GM23338 (cell line): ENCODE measurements around the gene EXOC4. TPM values are rescaled to one million over a fixed set of nuclear protein-coding genes. Genes with fewer than 3 reads are reported as not detected.

Source experiments
- ATAC-seq: fragments of 200-7000 bp; cut with Tn5 transposase; 3 replicates; pipeline ENCODE4 v1.9.1; 2020
- DNase-seq: peaks from one replicate; pipeline ENCODE4 v3.0.0-alpha.2; 2015; ENCODE audit warnings: low spot score
- H2AFZ ChIP-seq: fragments of 200-600 bp; sonication (generic); 2 replicates; pipeline ENCODE4 v1.8.0; 2016; ENCODE audit warnings: antibody characterized with exemption, mild to moderate bottlenecking, moderate library complexity
- H3F3A ChIP-seq: fragments of 200-600 bp; sonication (generic); replicated peaks from 2 replicates; pipeline ENCODE4 v1.8.0; 2017; ENCODE audit warnings: antibody characterized with exemption, mixed run types, low read depth
- H3K27ac ChIP-seq: fragments of 200-600 bp; sonication (generic); 2 replicates; pipeline ENCODE4 v1.6.1; 2016; ENCODE audit warnings: low read depth
- H3K27me3 ChIP-seq: fragments of 200-600 bp; sonication (generic); 2 replicates; pipeline ENCODE4 v1.8.0; 2016; ENCODE audit warnings: mild to moderate bottlenecking, mixed run types, moderate library complexity; ENCODE audit not compliant: insufficient read depth
- H3K36me3 ChIP-seq: fragments of 200-600 bp; sonication (generic); 2 replicates; pipeline ENCODE4 v1.8.0; 2016; ENCODE audit warnings: mild to moderate bottlenecking; ENCODE audit not compliant: insufficient read depth
- H3K4me1 ChIP-seq: fragments of 200-600 bp; sonication (generic); 2 replicates; pipeline ENCODE4 v1.8.0; 2016; ENCODE audit warnings: mild to moderate bottlenecking, moderate library complexity; ENCODE audit not compliant: insufficient read depth
- H3K4me2 ChIP-seq: fragments of 200-600 bp; sonication (generic); 2 replicates; pipeline ENCODE4 v1.7.1; 2017; ENCODE audit warnings: mixed run types
- H3K4me3 ChIP-seq: fragments of 200-600 bp; sonication (generic); 2 replicates; pipeline ENCODE4 v1.6.1; 2016; ENCODE audit warnings: mixed run types
- H3K79me2 ChIP-seq: fragments of 200-600 bp; sonication (generic); replicated peaks from 2 replicates; pipeline ENCODE4 v1.8.0; 2017; ENCODE audit warnings: mild to moderate bottlenecking; ENCODE audit not compliant: insufficient read depth
- H3K9me2 ChIP-seq: fragments of 200-600 bp; sonication (generic); 2 replicates; pipeline ENCODE4 v1.8.0; 2017; ENCODE audit not compliant: insufficient read depth
- H4K20me1 ChIP-seq: fragments of 200-600 bp; sonication (generic); replicated peaks from 2 replicates; pipeline ENCODE4 v1.8.0; 2017; ENCODE audit warnings: mild to moderate bottlenecking; ENCODE audit not compliant: insufficient read depth
- H3K27ac Mint-ChIP-seq: 2 replicates; pipeline ENCODE4 v1.8.0; 2020; ENCODE audit warnings: inconsistent platforms, mild to moderate bottlenecking, moderate library complexity, mixed read lengths
- H3K27me3 Mint-ChIP-seq: 3 replicates; pipeline ENCODE4 v1.8.0; 2022; ENCODE audit warnings: low read depth, mild to moderate bottlenecking, moderate library complexity, mixed read lengths, inconsistent platforms; ENCODE audit not compliant: insufficient read depth, poor library complexity
- H3K36me3 Mint-ChIP-seq: 3 replicates; pipeline ENCODE4 v1.8.0; 2021; ENCODE audit warnings: low read depth, mild to moderate bottlenecking, inconsistent platforms, moderate library complexity, mixed read lengths
- H3K4me1 Mint-ChIP-seq: 3 replicates; pipeline ENCODE4 v1.8.0; 2020; ENCODE audit warnings: mild to moderate bottlenecking, inconsistent platforms, mixed read lengths
- H3K4me3 Mint-ChIP-seq: 3 replicates; pipeline ENCODE4 v1.8.0; 2021; ENCODE audit warnings: moderate library complexity, mild to moderate bottlenecking, inconsistent platforms, mixed read lengths
- H3K9me3 Mint-ChIP-seq: 3 replicates; pipeline ENCODE4 v1.8.0; 2020; ENCODE audit warnings: moderate library complexity, mild to moderate bottlenecking, inconsistent platforms, mixed read lengths
- CREB1 ChIP-seq: fragments of 250-450 bp; sonication (Bioruptor Pico); IDR thresholded peaks from 2 replicates; pipeline ENCODE4 v1.5.0; 2020; ENCODE audit warnings: low read depth, mild to moderate bottlenecking, moderate library complexity
- CTCF ChIP-seq, 2 experiments: fragments of 200-600 bp in 1 of 2; sonication (generic) in 1 of 2; conservative IDR thresholded peaks; 2 replicates each; pipeline versions ENCODE4 v1.5.1 to v1.6.1; 2016 to 2017; ENCODE audit warnings: antibody characterized with exemption in 2 of 2, low read depth in 2 of 2, mild to moderate bottlenecking in 2 of 2, moderate library complexity in 1 of 2
- ETS1 ChIP-seq: IDR thresholded peaks from 2 replicates; pipeline ENCODE4 v1.6.1; 2016; ENCODE audit warnings: antibody characterized with exemption
- EZH2 ChIP-seq: fragments of 200-600 bp; sonication (generic); IDR thresholded peaks from one replicate; pipeline ENCODE4 v1.8.0; 2017; ENCODE audit warnings: antibody characterized with exemption, mild to moderate bottlenecking, low read depth; ENCODE audit not compliant: unreplicated experiment
- EZH2phosphoT487 ChIP-seq: fragments of 200-600 bp; sonication (generic); IDR thresholded peaks from one replicate; pipeline ENCODE4 v1.8.1; 2018; ENCODE audit warnings: antibody characterized with exemption; ENCODE audit not compliant: unreplicated experiment
- NANOG ChIP-seq: IDR thresholded peaks from 2 replicates; pipeline ENCODE4 v1.6.1; 2016; ENCODE audit warnings: antibody characterized with exemption, borderline replicate concordance
- POLR2AphosphoS5 ChIP-seq: IDR thresholded peaks from 2 replicates; pipeline ENCODE4 v1.6.1; 2016; ENCODE audit warnings: antibody characterized with exemption, low read depth
- REST ChIP-seq: IDR thresholded peaks from one replicate; pipeline ENCODE4 v1.6.1; 2018; ENCODE audit warnings: antibody characterized with exemption; ENCODE audit not compliant: unreplicated experiment
- ZNF114 ChIP-seq: fragments of 250-450 bp; sonication (Bioruptor Pico); IDR thresholded peaks from 2 replicates; pipeline ENCODE4 v1.5.0; 2020; ENCODE audit warnings: mild to moderate bottlenecking, moderate library complexity
- ZNF331 ChIP-seq: fragments of 250-450 bp; sonication (Bioruptor Pico); IDR thresholded peaks from 2 replicates; pipeline ENCODE4 v1.5.0; 2020; ENCODE audit warnings: low read depth, mild to moderate bottlenecking, moderate library complexity
- ZNF462 ChIP-seq: fragments of 250-450 bp; sonication (Bioruptor Pico); IDR thresholded peaks from 2 replicates; pipeline ENCODE4 v1.5.0; 2020; ENCODE audit warnings: mild to moderate bottlenecking, moderate library complexity
- polyA plus RNA-seq: library from polyadenylated mRNA; unstranded; fragments of >200 nt; fragmentation: Nextera tagmentation; extraction: Ambion mirVana; gene quantifications from 2 replicates; pipeline ENCODE4 v1.2.1, GENCODE V29; 2016
- total RNA-seq: library from RNA; depleted of rRNA; stranded (reverse); fragments of >200 nt; shearing (Covaris generic); gene quantifications from 2 replicates; pipeline ENCODE4 v1.2.3, GENCODE V29; 2014

The EXOC4 gene
- total and polyA plus RNA-seq, 2 experiments from 2014 or later: 37.5 to 52.7 TPM

- Mint-ChIP-seq H3K27me3 (peaks cover 5% of the 10 kb centered on the region), H3K36me3 (0 out of 3 replicates have a peak, but pooled peaks cover 2% of the 10 kb centered on the region), H3K9me3 (peaks cover 2% of the 10 kb centered on the region; the same call in 1 of the 3 replicates), H3K4me1 (peaks cover 35% of the 10 kb centered on the region), H3K4me3 (no peak overlapping the region), H3K27ac (no peak overlapping the region)
- H3K4me1 ChIP-seq: peaks cover 10% of the 10 kb centered on the region
- H3K27me3 ChIP-seq: no peaks in the 10 kb centered on the region
- H3K4me2 ChIP-seq: no peak overlapping the region
- no peaks in the 10 kb centered on the region for H3K79me2 ChIP-seq
- H3F3A ChIP-seq: no peaks in the 10 kb centered on the region
- H2AFZ ChIP-seq: no peak overlapping the region
- no peak overlapping the region for H3K27ac ChIP-seq
- DNase-seq: no peak
- H4K20me1 ChIP-seq: no peaks in the 10 kb centered on the region
- no peak for ATAC-seq
- no peaks in the 10 kb centered on the region for H3K36me3 ChIP-seq
- no peaks in the 10 kb centered on the region for H3K9me2 ChIP-seq
- TF ChIP-seq POLR2AphosphoS5 (no peak), ZNF114 (CRISPR knock-in tag) (no peak), EZH2 (no peak), CREB1 (no peak), REST (no peak), ZNF331 (CRISPR knock-in tag) (no peak), EZH2phosphoT487 (no peak), ZNF462 (CRISPR knock-in tag) (no peak), CTCF (conservative IDR thresholded peaks at IDR 0.05; ENCODE audit: low read depth in 2 of 2) (no peak), NANOG (no peak), ETS1 (no peak)
- no peak overlapping the region for H3K4me3 ChIP-seq
These were observed 727.9 kb downstream of the EXOC4 start for GRCh38 chr7:133980804-133981203.
